Peyer's patch (tissue), 4 donors: Measurements from ENCODE around the gene WDR38. TPM values are rescaled to one million over a fixed set of nuclear protein-coding genes. Genes with fewer than 3 reads are reported as not detected.

Experiments
- DNase-seq, 3 donors: peaks; one replicate each; pipeline ENCODE4 v3.0.0-alpha.2; 2017 to 2019
- H3K27ac ChIP-seq, 4 donors: fragments of 200-600 bp; sonication (generic); one replicate each; pipeline ENCODE4 v1.5.1; 2016 to 2019
- H3K27me3 ChIP-seq, 2 donors: fragments of 200-600 bp; sonication (generic); one replicate each; pipeline ENCODE4 v1.5.1; 2019
- H3K36me3 ChIP-seq, 3 donors: fragments of 200-600 bp; sonication (generic); one replicate each; pipeline ENCODE4 v1.5.1; 2016 to 2019
- H3K4me1 ChIP-seq, 4 donors: fragments of 200-600 bp; sonication (generic); one replicate each; pipeline ENCODE4 v1.5.1; 2016 to 2019
- H3K4me3 ChIP-seq, 4 donors: fragments of 200-600 bp; sonication (generic); 1 replicate in 3 of 4; 2 replicates in 1 of 4; pipeline ENCODE4 v1.5.1; 2016 to 2019; ENCODE audit warnings: mild to moderate bottlenecking in 1 of 4
- H3K9me3 ChIP-seq, 4 donors: fragments of 200-600 bp; sonication (generic); one replicate each; pipeline ENCODE4 v1.5.1; 2016 to 2019; ENCODE audit warnings: mild to moderate bottlenecking in 1 of 4
- POLR2A ChIP-seq, 2 donors: fragments of 450-650 bp; IDR thresholded peaks; one replicate each; pipeline ENCODE4 v1.5.1; 2017; ENCODE audit warnings: antibody characterized with exemption in 2 of 2, mild to moderate bottlenecking in 2 of 2, moderate library complexity in 2 of 2
- total RNA-seq, 4 donors: library from RNA; depleted of rRNA; stranded (reverse); fragments of >200 nt; gene quantifications; one replicate each; pipeline ENCODE4 v1.1.0, GENCODE V29; 2016
- TF ChIP-seq, protein P1 (sequence below), 6 experiments: fragments of 450-650 bp in 4 of 6; fragments of 200-600 bp in 2 of 6; sonication (generic) in 1 of 6; IDR thresholded peaks; one replicate each; pipeline ENCODE4 v1.5.1; 2017 to 2019; ENCODE audit warnings: antibody characterized with exemption in 6 of 6, mild to moderate bottlenecking in 3 of 6, moderate library complexity in 1 of 6

WDR38 gene
- total RNA-seq, 4 donors from 2014 or later, result not detected

DNA sequence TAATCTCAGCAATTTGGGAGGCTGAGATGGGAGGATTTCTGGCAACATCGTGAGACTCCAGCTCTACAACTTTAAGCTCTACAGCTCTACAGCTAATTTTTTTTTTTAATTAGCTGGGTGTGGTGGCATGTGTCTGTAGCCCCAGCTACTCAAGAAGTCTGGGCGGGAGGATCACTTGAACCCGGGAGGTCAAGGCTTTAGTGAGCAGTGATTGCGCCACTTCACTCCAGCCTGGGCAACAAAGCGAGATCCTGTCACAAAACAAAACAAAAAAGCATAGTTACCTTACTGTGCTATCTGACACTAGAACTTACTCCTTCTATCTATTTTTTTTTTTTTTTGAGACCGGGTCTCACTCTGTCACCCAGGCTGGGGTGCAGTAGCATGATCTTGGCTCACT lies 6.3 kb upstream of the WDR38 start:
- TF ChIP-seq POLR2A (IDR thresholded peaks at IDR 0.05), result no peak
- TF ChIP-seq, protein P1, sequence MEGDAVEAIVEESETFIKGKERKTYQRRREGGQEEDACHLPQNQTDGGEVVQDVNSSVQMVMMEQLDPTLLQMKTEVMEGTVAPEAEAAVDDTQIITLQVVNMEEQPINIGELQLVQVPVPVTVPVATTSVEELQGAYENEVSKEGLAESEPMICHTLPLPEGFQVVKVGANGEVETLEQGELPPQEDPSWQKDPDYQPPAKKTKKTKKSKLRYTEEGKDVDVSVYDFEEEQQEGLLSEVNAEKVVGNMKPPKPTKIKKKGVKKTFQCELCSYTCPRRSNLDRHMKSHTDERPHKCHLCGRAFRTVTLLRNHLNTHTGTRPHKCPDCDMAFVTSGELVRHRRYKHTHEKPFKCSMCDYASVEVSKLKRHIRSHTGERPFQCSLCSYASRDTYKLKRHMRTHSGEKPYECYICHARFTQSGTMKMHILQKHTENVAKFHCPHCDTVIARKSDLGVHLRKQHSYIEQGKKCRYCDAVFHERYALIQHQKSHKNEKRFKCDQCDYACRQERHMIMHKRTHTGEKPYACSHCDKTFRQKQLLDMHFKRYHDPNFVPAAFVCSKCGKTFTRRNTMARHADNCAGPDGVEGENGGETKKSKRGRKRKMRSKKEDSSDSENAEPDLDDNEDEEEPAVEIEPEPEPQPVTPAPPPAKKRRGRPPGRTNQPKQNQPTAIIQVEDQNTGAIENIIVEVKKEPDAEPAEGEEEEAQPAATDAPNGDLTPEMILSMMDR (IDR thresholded peaks at IDR 0.05), result no peak
- Histone ChIP-seq H3K4me3 (no peak overlapping the region), H3K27ac (no peak overlapping the region), H3K27me3 (no peaks in the 10 kb centered on the region), H3K4me1 (no peaks in the 10 kb centered on the region), H3K36me3 (no peaks in the 10 kb centered on the region), H3K9me3 (no peaks in the 10 kb centered on the region)
- no peak for DNase-seq

DNA sequence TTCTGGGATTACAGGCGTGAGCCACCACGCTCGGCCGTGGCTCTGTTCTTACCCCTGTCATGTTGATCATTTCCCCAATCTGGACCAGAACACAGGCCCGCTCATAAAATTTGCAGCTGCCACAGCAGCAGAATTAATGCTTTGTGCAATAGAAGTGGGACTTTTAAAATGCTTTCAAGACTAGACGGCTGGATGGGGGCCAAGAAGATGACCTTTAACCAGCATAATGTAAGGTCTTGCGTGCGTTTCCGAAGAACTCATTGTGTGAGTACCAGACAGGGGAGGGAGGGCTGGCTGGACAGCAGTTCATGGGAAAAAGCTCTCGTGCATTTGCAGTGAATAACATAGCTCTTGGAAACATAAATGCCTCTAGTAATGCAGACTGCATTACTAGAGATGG lies 3.5 kb upstream of the WDR38 start:
- Histone ChIP-seq H3K27ac (no peak overlapping the region), H3K4me3 (no peak overlapping the region), H3K4me1 (peaks cover 0 to 14% (median 4%) of the 10 kb centered on the region in 4 donors), H3K27me3 (no peaks in the 10 kb centered on the region), H3K36me3 (no peaks in the 10 kb centered on the region), H3K9me3 (no peaks in the 10 kb centered on the region)
- no peak for DNase-seq
- TF ChIP-seq, protein P1 (IDR thresholded peaks at IDR 0.05), result no peak
- no peak for TF ChIP-seq POLR2A (IDR thresholded peaks at IDR 0.05)

DNA sequence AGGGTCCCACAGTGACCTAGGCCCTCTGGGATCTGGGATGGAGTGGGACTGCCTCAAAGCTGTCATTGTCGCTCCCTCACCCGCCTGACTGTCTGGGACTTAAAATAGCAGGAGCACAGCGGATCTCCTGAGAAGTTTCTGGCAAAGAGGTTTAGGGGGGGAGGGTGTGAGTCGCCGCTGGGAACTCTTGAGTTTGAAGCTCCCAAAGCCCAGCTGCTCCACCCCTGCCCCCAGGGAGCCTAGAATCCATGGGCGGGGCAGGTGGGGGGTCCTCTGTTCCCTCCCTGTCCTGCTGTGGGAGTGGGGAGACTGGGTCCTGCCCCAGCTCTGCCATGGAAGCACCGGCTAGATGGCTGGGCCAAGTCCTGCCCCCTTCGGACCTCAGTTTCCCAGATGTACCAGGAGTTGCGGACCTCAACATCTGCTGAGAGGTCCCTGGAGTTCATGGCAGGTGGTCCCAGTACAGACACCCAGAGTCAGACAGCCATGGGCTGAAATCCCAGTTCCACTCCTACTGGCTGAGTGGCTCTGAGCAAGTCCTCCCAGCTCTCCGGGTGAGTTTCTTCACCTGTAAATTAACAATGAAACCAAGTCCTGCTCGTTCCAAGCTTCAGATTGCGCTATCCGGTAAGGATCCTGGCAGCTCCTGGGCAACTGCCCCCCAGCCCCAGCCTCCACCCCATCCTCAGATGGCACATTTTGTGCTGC lies 985 bp upstream of the WDR38 start:
- Histone ChIP-seq H3K27ac (peak overlapping the region in 1 of 4 donors; percentile 20), H3K4me3 (peak overlapping the region in 1 of 4 donors; percentile 57), H3K27me3 (no peaks in the 10 kb centered on the region), H3K4me1 (peaks cover 0 to 14% (median 4%) of the 10 kb centered on the region in 4 donors), H3K36me3 (peaks cover 0 to 3% (median 0%) of the 10 kb centered on the region in 3 donors), H3K9me3 (no peaks in the 10 kb centered on the region)
- no peak for TF ChIP-seq POLR2A (IDR thresholded peaks at IDR 0.05)
- TF ChIP-seq, protein P1 (IDR thresholded peaks at IDR 0.05), result no peak
- no peak for DNase-seq

DNA sequence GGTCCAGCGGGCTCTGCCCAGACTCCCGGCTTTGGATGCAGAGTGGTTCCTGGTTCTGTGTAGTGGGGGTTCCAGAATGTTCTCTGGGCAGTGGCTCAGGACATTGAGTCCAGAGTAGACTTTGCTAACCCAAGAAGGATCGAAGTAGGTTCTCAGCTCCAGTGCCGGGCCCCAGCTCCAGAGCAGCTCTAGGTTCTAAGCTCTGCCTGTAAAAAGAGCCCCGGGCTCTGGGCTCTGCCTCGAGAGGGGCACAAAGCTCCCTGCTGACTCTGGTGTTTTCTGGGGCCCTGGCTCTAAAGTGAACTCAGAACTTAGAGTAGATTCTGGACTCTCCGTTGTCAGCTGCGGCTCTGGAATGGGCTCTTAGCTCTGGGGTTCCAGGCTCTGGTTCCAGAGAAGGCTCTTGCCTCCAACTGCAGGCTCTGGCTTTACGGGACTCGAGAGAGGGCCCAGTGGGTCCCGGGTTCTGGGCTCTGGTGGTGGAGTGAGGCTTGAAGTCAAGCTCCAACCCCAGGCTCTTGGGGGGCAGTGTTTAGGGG lies 414 bp downstream of the WDR38 start:
- Histone ChIP-seq H3K9me3 (no peaks in the 10 kb centered on the region), H3K27me3 (no peaks in the 10 kb centered on the region), H3K27ac (peak overlapping the region in 2 of 4 donors; percentile 16 to 62), H3K36me3 (peaks cover 0 to 17% (median 0%) of the 10 kb centered on the region in 3 donors), H3K4me3 (peak overlapping the region; percentile 33 to 57 (median 48)), H3K4me1 (peaks cover 0 to 14% (median 4%) of the 10 kb centered on the region in 4 donors)
- TF ChIP-seq, protein P1 (IDR thresholded peaks at IDR 0.05), result no peak
- no peak for TF ChIP-seq POLR2A (IDR thresholded peaks at IDR 0.05)
- no peak for DNase-seq

DNA sequence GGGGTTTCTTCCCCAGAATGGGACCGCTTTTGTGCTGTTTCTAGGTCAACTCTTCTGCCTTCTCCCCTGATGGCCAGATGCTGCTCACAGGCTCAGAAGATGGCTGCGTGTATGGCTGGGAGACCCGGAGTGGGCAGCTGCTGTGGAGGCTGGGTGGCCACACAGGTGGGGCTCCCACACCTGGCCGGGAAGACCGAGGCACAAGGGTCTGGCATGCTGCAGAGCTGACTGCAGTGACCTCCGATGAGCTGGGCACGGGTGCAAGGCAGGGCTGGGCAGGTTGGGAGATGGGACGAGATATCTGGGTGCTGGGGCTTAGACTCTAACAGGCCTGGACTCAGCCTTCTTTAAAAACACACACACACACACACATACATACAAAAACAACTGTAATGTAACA lies 901 bp downstream of the WDR38 start:
- H3K9me3 ChIP-seq, result no peaks in the 10 kb centered on the region
- no peak overlapping the region for H3K27ac ChIP-seq
- H3K36me3 ChIP-seq, result peaks cover 0 to 22% (median 0%) of the 10 kb centered on the region in 3 donors
- DNase-seq, result no peak
- no peaks in the 10 kb centered on the region for H3K27me3 ChIP-seq
- TF ChIP-seq POLR2A (IDR thresholded peaks at IDR 0.05), result no peak
- TF ChIP-seq, protein P1 (IDR thresholded peaks at IDR 0.05), result no peak
- H3K4me3 ChIP-seq, result no peak overlapping the region
- peaks cover 0 to 16% (median 4%) of the 10 kb centered on the region in 4 donors for H3K4me1 ChIP-seq
